Measurements from ENCODE around the gene ECI1.

DNA sequence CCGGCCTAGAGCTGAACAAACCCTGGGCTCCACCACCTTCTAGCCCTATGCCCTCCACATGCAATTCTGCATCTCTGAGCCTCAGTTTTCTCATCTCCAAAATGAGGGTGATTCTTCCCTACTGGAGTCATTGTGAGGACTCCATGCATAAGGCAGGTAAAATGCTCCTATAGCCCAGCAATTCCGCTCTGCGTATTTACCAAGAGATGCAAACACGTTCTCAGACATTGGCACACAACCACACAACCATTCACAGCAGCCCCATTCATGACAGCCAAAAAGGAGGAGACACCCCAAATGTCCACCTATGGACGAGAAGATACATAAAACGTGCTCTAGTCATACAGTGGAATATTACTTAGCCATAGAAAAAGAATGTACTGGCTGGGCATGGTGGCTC lies 51.1 kb downstream of the ECI1 start:
- TF ChIP-seq, protein P1, sequence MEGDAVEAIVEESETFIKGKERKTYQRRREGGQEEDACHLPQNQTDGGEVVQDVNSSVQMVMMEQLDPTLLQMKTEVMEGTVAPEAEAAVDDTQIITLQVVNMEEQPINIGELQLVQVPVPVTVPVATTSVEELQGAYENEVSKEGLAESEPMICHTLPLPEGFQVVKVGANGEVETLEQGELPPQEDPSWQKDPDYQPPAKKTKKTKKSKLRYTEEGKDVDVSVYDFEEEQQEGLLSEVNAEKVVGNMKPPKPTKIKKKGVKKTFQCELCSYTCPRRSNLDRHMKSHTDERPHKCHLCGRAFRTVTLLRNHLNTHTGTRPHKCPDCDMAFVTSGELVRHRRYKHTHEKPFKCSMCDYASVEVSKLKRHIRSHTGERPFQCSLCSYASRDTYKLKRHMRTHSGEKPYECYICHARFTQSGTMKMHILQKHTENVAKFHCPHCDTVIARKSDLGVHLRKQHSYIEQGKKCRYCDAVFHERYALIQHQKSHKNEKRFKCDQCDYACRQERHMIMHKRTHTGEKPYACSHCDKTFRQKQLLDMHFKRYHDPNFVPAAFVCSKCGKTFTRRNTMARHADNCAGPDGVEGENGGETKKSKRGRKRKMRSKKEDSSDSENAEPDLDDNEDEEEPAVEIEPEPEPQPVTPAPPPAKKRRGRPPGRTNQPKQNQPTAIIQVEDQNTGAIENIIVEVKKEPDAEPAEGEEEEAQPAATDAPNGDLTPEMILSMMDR (conservative IDR thresholded peaks at IDR 0.05; ENCODE audit: low read depth, low read length): no peak
- no peak for TF ChIP-seq EZH2 (IDR thresholded peaks at IDR 0.05; ENCODE audit: low read length, unreplicated experiment)
